ENCODE data around the gene FHOD3.

FHOD3 gene

DNA sequence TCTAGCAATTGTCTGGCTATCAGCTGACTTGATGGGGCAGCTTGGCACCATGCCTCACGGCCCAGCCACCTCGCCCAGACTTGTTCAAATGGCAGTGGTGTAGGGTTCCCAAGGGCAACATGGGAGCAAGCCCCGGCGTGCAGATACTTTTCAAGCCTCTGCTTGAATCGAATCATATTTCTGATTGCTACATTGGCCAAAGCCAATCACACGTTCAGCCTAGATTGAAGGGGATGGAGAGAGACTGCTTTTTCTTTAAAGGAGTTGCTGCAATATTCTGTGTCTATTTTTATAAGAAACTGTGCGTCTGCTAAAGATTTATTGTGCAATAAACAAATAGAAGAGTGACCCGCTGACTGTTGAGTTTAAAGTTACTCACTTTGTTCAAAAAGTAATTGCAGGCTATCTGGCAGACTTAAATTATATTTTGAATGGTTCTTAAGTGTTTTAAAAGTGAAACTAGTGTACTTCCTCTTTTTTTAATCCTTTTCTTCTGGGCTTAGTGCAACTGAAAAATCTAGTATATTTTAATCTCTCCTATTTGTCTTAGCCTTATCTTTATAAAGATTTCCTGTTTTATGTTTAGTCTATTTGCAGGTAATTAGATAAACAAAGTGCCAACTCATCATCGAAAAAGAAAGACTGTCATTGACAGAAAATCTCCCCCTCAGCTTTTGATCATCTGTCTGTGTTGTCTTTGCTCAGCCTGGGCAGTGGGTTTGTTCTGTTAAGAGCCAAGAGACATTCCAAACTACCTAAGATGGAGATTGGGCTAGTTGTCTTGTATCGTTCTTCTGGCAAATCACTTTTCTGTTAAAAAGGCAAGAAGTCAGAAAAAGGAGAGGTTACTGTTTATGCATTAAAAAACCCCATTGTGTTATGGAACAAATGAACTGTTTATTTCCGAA lies 375.2 kb downstream of the FHOD3 start:
- no peak overlapping the region for H3K4me3 Mint-ChIP-seq

DNA sequence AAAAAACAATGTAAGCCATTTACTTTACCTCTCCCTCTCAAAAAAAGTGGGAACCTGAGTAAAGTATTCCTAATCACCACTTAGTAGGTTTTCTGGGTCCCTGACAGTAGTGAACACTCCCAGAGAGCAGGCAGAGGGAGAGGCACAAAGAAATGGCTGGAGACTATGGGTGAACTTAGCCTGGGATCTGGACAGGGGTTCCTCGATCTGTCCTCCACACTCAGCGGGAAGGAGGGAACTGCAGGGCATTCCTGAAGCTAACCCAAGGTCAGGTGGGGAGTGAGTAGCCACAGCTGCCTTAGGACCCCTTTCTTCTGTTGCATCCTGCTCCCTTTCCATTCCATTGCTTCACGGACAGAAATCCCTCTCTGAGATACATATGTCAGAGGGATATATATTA lies 375.9 kb downstream of the FHOD3 start:
- Mint-ChIP-seq H3K9me3 (peaks cover 26% of the 10 kb centered on the region), H3K36me3 (ENCODE audit: low read depth) (peaks cover 34% of the 10 kb centered on the region), H3K4me3 (no peak overlapping the region), H3K4me1 (peaks cover 21% of the 10 kb centered on the region), H3K27ac (no peak overlapping the region), H3K27me3 (ENCODE audit: low read depth, poor library complexity) (no peaks in the 10 kb centered on the region)
- TF ChIP-seq, protein P1, sequence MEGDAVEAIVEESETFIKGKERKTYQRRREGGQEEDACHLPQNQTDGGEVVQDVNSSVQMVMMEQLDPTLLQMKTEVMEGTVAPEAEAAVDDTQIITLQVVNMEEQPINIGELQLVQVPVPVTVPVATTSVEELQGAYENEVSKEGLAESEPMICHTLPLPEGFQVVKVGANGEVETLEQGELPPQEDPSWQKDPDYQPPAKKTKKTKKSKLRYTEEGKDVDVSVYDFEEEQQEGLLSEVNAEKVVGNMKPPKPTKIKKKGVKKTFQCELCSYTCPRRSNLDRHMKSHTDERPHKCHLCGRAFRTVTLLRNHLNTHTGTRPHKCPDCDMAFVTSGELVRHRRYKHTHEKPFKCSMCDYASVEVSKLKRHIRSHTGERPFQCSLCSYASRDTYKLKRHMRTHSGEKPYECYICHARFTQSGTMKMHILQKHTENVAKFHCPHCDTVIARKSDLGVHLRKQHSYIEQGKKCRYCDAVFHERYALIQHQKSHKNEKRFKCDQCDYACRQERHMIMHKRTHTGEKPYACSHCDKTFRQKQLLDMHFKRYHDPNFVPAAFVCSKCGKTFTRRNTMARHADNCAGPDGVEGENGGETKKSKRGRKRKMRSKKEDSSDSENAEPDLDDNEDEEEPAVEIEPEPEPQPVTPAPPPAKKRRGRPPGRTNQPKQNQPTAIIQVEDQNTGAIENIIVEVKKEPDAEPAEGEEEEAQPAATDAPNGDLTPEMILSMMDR (IDR thresholded peaks at IDR 0.05) = no peak
- no peak for DNase-seq

More for the DNA sequence above, 375.2 kb downstream of the FHOD3 start:
- DNase-seq = no peak
- Mint-ChIP-seq H3K36me3 (ENCODE audit: low read depth) (peaks cover 34% of the 10 kb centered on the region), H3K27ac (peak overlapping the region; percentile 75), H3K9me3 (peaks cover 25% of the 10 kb centered on the region), H3K27me3 (ENCODE audit: low read depth, poor library complexity) (no peaks in the 10 kb centered on the region), H3K4me1 (peaks cover 21% of the 10 kb centered on the region)
- TF ChIP-seq, protein P1 (IDR thresholded peaks at IDR 0.05) = no peak

DNA sequence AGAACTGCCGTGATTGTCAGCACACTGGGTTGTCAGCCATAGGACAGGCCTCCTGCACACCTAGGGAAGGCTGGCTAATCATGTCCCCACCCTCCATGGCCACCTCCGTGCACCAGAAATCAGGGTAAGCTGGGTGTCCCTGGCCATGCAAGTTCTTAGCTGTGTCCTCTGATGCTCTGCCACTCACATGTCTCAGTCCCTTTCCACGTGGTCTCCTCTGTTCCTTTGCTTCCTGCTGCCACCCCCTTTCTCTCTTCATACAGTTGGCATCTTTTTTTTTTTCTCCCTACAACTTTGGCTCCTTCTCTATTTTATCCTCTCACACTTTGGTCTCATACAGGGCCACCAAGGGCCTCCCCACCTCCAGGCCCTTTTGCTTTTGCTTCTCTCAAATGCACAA lies 377.6 kb downstream of the FHOD3 start:
- peaks cover 30% of the 10 kb centered on the region for H3K9me3 Mint-ChIP-seq
- peaks cover 45% of the 10 kb centered on the region for H3K36me3 Mint-ChIP-seq (ENCODE audit: low read depth)
- TF ChIP-seq, protein P1 (IDR thresholded peaks at IDR 0.05) = no peak
- peaks cover 21% of the 10 kb centered on the region for H3K4me1 Mint-ChIP-seq
- H3K27me3 Mint-ChIP-seq (ENCODE audit: low read depth, poor library complexity) = no peaks in the 10 kb centered on the region
- no peak overlapping the region for H3K4me3 Mint-ChIP-seq
- peak overlapping the region; percentile 46 for H3K27ac Mint-ChIP-seq
- no peak for DNase-seq

DNA sequence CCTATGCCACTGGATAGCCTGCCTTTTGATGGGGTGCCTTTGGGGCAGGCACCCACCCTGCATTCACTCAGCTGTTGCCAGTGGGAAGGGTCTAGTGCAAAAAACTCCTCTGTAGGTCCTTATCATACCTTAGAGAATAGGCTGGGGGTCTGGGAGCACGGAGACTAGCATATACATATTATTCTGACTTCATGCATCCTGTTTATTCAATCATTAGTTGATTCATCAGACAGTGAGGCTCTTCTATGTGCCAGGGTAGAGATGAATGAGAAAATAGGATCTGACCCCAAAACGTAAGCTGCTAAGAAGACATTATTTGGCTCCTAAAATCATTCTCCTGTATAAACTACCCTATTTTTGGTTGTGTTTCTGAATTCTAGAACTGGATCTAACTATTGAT lies 378.0 kb downstream of the FHOD3 start:
- peaks cover 30% of the 10 kb centered on the region for H3K9me3 Mint-ChIP-seq
- no peak overlapping the region for H3K4me3 Mint-ChIP-seq
- no peak for DNase-seq
- H3K27me3 Mint-ChIP-seq (ENCODE audit: low read depth, poor library complexity) = no peaks in the 10 kb centered on the region
- H3K36me3 Mint-ChIP-seq (ENCODE audit: low read depth) = peaks cover 45% of the 10 kb centered on the region
- TF ChIP-seq, protein P1 (IDR thresholded peaks at IDR 0.05) = no peak
- H3K27ac Mint-ChIP-seq = peak overlapping the region; percentile 46
- H3K4me1 Mint-ChIP-seq = peaks cover 21% of the 10 kb centered on the region

DNA sequence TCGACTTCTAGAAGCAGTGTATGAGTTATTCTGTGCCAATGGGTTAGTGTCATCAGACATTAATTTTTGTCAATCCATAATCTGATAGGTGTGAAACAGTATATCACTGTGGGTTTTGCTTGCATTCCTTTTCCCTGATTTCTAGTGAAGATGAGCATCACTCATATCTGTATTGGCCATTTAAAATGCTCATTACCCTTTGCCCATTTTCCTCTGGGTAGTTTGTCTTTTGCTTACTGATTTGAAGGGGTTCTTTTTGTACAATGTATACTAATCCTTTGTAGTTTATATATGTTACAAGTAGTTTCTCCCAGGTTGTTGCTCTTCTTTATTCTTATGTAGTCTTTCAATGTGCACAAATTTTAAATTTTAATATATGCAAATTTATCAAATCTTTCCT lies 379.1 kb downstream of the FHOD3 start:
- Mint-ChIP-seq H3K4me1 (peaks cover 19% of the 10 kb centered on the region), H3K9me3 (peaks cover 30% of the 10 kb centered on the region), H3K36me3 (ENCODE audit: low read depth) (peaks cover 49% of the 10 kb centered on the region), H3K27ac (no peak overlapping the region), H3K4me3 (no peak overlapping the region), H3K27me3 (ENCODE audit: low read depth, poor library complexity) (no peaks in the 10 kb centered on the region)
- DNase-seq = no peak
- TF ChIP-seq, protein P1 (IDR thresholded peaks at IDR 0.05) = no peak

DNA sequence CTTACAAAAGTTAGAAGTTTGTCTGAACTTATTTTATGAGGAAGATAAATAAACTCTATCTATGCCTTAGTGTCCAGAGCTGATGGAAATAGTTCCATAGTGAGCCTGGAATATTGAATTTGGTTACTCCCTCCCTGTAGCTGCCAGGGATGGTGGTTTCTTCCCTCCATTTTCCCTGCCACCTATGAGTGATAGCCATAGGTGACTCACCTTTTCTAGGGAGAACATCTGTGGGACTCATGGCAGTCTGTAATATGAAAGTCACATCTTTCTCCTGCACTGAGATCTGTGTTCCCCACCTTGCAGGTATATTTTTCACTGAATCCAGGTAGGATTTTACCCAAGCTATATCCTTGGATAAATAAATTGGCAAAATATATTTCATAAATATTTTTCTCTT lies 382.5 kb downstream of the FHOD3 start:
- H3K9me3 Mint-ChIP-seq = peaks cover 44% of the 10 kb centered on the region
- TF ChIP-seq, protein P1 (IDR thresholded peaks at IDR 0.05) = no peak

More for the DNA sequence above, 382.5 kb downstream of the FHOD3 start:
- no peaks in the 10 kb centered on the region for H3K27me3 Mint-ChIP-seq (ENCODE audit: low read depth, poor library complexity)
- DNase-seq = no peak
- H3K4me3 Mint-ChIP-seq = no peak overlapping the region
- H3K27ac Mint-ChIP-seq = no peak overlapping the region
- no peaks in the 10 kb centered on the region for H3K4me1 Mint-ChIP-seq
- peaks cover 72% of the 10 kb centered on the region for H3K36me3 Mint-ChIP-seq (ENCODE audit: low read depth)

All from nephron progenitor cell (in vitro differentiated cells).